Islet precursor cell (in vitro differentiated cells): Measurements from ENCODE around the gene LHX4.

Experiments used
- DNase-seq: peaks from one replicate; pipeline ENCODE4 v3.0.0-alpha.2; 2018

The LHX4 gene

GRCh38 chr1:180259431-180260338, 29.6 kb downstream of the LHX4 start:
- no peak for DNase-seq

GRCh38 chr1:180260541-180260940, 30.5 kb downstream of the LHX4 start:
- DNase-seq: no peak

GRCh38 chr1:180261030-180261429, 31.0 kb downstream of the LHX4 start:
- DNase-seq: no peak

- DNase-seq: no peak
Observed at GRCh38 chr1:180261524-180262155, 31.6 kb downstream of the LHX4 start.

GRCh38 chr1:180262628-180263488, 32.8 kb downstream of the LHX4 start:
- peak; percentile 23 for DNase-seq

- DNase-seq: peak; percentile 37
Observed at GRCh38 chr1:180264595-180264994, 34.5 kb downstream of the LHX4 start.

GRCh38 chr1:180265201-180265600, 35.1 kb downstream of the LHX4 start:
- no peak for DNase-seq

GRCh38 chr1:180265871-180266270, 35.8 kb downstream of the LHX4 start:
- peak; percentile 44 for DNase-seq

GRCh38 chr1:180266275-180267210, 36.5 kb downstream of the LHX4 start:
- peak; percentile 51 for DNase-seq

- peak; percentile 48 for DNase-seq
Observed at GRCh38 chr1:180267211-180267561, 37.1 kb downstream of the LHX4 start.

- peak; percentile 51 for DNase-seq
Observed at GRCh38 chr1:180267761-180268555, 37.9 kb downstream of the LHX4 start.

GRCh38 chr1:180268556-180269075, 38.6 kb downstream of the LHX4 start:
- DNase-seq: no peak

- peak; percentile 69 for DNase-seq
Observed at GRCh38 chr1:180269645-180270529, 39.8 kb downstream of the LHX4 start.

- no peak for DNase-seq
Observed at GRCh38 chr1:180270530-180271271, 40.6 kb downstream of the LHX4 start.

GRCh38 chr1:180271272-180272255, 41.5 kb downstream of the LHX4 start:
- DNase-seq: peak; percentile 58

GRCh38 chr1:180272395-180272794, 42.3 kb downstream of the LHX4 start:
- DNase-seq: no peak

GRCh38 chr1:180273066-180273465, 43.0 kb downstream of the LHX4 start:
- DNase-seq: no peak

- DNase-seq: no peak
Observed at GRCh38 chr1:180274221-180274620, 44.2 kb downstream of the LHX4 start.
